ENCODE results near the gene CDH2.

The CDH2 gene

GRCh38 chr18:28039691-28040090 is 137.2 kb downstream of the CDH2 start:
- H3K4me3 ChIP-seq (ENCODE audit: low read length): no peak overlapping the region
- DNase-seq (ENCODE audit: low read depth): peak; percentile 21
- no peak for TF ChIP-seq CTCF (conservative IDR thresholded peaks at IDR 0.05; ENCODE audit: low read length)

- DNase-seq (ENCODE audit: low read depth): peak; percentile 27
- TF ChIP-seq CTCF (conservative IDR thresholded peaks at IDR 0.05; ENCODE audit: low read length): no peak
- no peak overlapping the region for H3K4me3 ChIP-seq (ENCODE audit: low read length)
These were observed 137.9 kb downstream of the CDH2 start for GRCh38 chr18:28039078-28039477.

GRCh38 chr18:28036488-28036887 is 140.4 kb downstream of the CDH2 start:
- no peak for TF ChIP-seq CTCF (conservative IDR thresholded peaks at IDR 0.05; ENCODE audit: low read length)
- H3K4me3 ChIP-seq (ENCODE audit: low read length): no peak overlapping the region

GRCh38 chr18:28034567-28034966 is 142.4 kb downstream of the CDH2 start:
- no peak for TF ChIP-seq CTCF (conservative IDR thresholded peaks at IDR 0.05; ENCODE audit: low read length)
- no peak for DNase-seq (ENCODE audit: low read depth)
- no peak overlapping the region for H3K4me3 ChIP-seq (ENCODE audit: low read length)

More at GRCh38 chr18:28036488-28036887, 140.4 kb downstream of the CDH2 start:
- DNase-seq (ENCODE audit: low read depth): no peak

GRCh38 chr18:28032177-28032576 is 144.8 kb downstream of the CDH2 start:
- no peak for TF ChIP-seq CTCF (conservative IDR thresholded peaks at IDR 0.05; ENCODE audit: low read length)
- DNase-seq (ENCODE audit: low read depth): no peak
- H3K4me3 ChIP-seq (ENCODE audit: low read length): no peak overlapping the region

GRCh38 chr18:28030458-28030857 is 146.5 kb downstream of the CDH2 start:
- no peak for DNase-seq (ENCODE audit: low read depth)
- H3K4me3 ChIP-seq (ENCODE audit: low read length): no peak overlapping the region
- TF ChIP-seq CTCF (conservative IDR thresholded peaks at IDR 0.05; ENCODE audit: low read length): no peak

GRCh38 chr18:28027755-28028154 is 149.2 kb downstream of the CDH2 start:
- TF ChIP-seq CTCF (conservative IDR thresholded peaks at IDR 0.05; ENCODE audit: low read length): no peak
- DNase-seq (ENCODE audit: low read depth): no peak
- H3K4me3 ChIP-seq (ENCODE audit: low read length): no peak overlapping the region
